ENCODE measurements around the gene PSMB3.

DNA sequence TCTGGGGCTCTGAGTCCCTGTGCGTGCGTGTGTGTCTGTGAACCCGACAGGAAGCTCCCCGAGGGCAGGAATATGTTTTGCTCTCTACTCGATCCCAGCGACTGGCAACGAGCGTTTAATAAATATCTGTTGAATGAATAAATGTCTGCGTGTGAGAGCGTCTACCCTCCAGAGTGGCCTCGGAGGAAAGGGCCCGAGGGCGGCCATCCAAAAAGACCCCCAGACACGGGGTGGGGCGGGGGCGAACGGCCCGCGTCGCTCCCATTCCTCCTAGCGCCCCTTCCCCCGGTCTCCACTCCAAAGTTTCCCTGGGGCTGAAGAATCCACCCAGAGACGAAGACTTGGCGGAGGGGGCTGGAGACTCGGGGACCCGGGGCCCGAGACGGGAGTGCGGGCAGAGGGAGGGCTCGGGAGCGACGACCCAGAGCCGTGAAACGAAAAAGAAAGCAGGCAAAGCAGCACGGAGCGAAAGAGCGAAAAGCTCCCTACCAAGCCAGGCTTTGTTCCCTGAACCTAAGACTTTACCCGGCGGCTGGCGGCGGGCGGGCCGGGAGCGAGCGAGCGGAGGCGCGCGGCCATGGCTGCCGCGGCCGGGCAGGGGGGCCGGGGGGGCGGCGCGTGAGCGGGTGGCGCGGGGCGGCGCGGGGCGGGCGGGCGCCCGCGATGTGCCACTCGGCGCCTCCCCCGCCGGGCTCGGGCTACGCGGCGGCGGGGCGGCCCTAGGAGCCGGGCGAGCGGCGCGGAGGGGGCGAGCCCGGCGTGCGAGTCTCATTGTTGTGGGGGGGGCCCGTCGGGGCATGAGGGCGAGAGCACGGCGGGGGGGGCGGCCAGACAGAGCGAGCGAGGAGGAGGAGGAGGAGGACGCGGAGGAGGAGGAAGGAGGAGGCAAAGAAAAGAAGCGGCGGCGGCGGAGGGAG is 47.7 kb upstream of the PSMB3 start, which contains the start of gene MLLT6:
- TF ChIP-seq, protein P1, sequence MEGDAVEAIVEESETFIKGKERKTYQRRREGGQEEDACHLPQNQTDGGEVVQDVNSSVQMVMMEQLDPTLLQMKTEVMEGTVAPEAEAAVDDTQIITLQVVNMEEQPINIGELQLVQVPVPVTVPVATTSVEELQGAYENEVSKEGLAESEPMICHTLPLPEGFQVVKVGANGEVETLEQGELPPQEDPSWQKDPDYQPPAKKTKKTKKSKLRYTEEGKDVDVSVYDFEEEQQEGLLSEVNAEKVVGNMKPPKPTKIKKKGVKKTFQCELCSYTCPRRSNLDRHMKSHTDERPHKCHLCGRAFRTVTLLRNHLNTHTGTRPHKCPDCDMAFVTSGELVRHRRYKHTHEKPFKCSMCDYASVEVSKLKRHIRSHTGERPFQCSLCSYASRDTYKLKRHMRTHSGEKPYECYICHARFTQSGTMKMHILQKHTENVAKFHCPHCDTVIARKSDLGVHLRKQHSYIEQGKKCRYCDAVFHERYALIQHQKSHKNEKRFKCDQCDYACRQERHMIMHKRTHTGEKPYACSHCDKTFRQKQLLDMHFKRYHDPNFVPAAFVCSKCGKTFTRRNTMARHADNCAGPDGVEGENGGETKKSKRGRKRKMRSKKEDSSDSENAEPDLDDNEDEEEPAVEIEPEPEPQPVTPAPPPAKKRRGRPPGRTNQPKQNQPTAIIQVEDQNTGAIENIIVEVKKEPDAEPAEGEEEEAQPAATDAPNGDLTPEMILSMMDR (tag by site-specific recombination; IDR thresholded peaks at IDR 0.05): no peak
- TF ChIP-seq ZNF292 (tag by site-specific recombination; IDR thresholded peaks at IDR 0.05; ENCODE audit: borderline replicate concordance, low read depth) (no peak), ZNF473 (tag by site-specific recombination; IDR thresholded peaks at IDR 0.05) (no peak), TRIM28 (IDR thresholded peaks at IDR 0.05; ENCODE audit: borderline replicate concordance, low read length) (no peak; the same call in 1 of the 2 replicates), ZNF623 (tag by site-specific recombination; IDR thresholded peaks at IDR 0.05) (no peak)
- TF ChIP-seq, protein P2, sequence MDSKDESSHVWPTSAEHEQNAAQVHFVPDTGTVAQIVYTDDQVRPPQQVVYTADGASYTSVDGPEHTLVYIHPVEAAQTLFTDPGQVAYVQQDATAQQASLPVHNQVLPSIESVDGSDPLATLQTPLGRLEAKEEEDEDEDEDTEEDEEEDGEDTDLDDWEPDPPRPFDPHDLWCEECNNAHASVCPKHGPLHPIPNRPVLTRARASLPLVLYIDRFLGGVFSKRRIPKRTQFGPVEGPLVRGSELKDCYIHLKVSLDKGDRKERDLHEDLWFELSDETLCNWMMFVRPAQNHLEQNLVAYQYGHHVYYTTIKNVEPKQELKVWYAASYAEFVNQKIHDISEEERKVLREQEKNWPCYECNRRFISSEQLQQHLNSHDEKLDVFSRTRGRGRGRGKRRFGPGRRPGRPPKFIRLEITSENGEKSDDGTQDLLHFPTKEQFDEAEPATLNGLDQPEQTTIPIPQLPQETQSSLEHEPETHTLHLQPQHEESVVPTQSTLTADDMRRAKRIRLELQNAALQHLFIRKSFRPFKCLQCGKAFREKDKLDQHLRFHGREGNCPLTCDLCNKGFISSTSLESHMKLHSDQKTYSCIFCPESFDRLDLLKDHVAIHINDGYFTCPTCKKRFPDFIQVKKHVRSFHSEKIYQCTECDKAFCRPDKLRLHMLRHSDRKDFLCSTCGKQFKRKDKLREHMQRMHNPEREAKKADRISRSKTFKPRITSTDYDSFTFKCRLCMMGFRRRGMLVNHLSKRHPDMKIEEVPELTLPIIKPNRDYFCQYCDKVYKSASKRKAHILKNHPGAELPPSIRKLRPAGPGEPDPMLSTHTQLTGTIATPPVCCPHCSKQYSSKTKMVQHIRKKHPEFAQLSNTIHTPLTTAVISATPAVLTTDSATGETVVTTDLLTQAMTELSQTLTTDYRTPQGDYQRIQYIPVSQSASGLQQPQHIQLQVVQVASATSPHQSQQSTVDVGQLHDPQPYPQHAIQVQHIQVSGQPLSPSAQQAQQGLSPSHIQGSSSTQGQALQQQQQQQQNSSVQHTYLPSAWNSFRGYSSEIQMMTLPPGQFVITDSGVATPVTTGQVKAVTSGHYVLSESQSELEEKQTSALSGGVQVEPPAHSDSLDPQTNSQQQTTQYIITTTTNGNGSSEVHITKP (tag by site-specific recombination; IDR thresholded peaks at IDR 0.05): no peak

Data from HEK293 (cell line).